Activated T-cell treated with anti-CD3 and anti-CD28 coated beads for 48 hours (primary cell): ENCODE results near the gene PRRX1.

Source experiments
- DNase-seq: peaks from one replicate; pipeline ENCODE4 v3.0.0-alpha.2; 2020; ENCODE audit warnings: low read depth

Gene PRRX1

DNA sequence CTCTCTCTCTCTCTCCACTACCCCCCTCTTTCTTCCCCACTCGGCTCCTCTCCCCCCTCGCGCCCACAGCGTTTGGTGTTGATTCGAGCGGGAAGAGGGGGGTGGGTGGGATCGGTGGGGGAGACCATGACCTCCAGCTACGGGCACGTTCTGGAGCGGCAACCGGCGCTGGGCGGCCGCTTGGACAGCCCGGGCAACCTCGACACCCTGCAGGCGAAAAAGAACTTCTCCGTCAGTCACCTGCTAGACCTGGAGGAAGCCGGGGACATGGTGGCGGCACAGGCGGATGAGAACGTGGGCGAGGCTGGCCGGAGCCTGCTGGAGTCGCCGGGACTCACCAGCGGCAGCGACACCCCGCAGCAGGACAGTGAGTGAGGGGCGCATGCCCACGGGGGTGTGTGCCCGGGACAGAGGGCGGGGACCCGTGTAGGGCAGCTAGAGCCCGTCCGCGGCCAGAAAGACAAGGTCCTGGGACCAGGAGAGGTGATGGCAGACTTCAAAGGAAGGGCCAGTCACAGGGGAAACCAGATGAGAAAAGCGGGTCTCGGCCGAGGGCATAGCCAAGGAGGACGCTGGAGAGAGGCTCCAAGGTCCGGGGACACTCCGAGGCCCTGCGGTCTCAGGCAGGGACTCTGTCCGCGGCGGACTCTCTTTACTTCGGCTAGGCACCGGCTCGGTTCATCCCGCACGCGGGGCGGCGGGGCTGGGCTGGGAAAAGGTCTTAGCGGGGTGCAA lies at the start of gene PRRX1:
PRRX1 (plus strand) TSS at position 39 of the 735 bp plus-strand sequence; CDS start at position 127, 88 bp downstream.
- DNase-seq = no peak

- DNase-seq = no peak
These were observed 46.2 kb upstream of the PRRX1 start for GRCh38 chr1:170617591-170618330.

GRCh38 chr1:170618421-170618820 lies 45.5 kb upstream of the PRRX1 start:
- no peak for DNase-seq

DNA sequence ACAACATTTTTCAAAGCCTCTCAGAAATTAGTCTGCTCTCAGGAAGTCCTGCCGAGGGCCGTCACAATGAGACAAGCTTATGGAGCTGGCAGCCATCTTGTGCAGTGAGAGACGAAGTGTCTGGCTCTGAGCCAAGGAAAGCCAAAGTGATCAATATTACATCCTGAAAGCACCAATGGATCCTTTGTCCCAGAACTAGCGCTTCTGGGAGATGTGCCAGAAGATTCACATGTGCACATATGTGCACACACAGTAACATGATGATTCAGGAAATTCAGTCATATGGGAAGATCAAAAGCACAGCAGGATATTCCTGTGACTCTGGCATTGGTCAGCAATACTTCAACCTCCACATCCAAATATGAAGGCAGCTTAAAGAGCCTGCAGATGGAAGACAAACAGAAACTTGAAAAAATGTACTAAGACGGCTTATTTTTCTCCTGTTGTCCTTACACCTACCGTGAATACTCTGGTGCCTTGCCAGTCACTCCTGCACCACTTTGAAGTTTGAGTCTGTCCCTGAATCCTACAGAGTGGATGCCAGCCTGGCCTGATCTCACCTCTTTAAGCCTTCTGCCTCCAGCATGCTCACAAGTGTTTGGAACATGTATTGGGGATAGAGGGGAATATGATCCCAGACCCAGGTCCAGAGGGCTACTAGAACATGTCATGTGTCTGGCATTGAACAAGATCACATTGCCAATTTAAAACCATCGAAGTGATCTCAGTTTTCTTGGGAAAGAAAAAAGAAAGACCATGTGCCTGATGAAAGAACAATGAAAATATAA lies 44.5 kb upstream of the PRRX1 start:
- DNase-seq = no peak

DNA sequence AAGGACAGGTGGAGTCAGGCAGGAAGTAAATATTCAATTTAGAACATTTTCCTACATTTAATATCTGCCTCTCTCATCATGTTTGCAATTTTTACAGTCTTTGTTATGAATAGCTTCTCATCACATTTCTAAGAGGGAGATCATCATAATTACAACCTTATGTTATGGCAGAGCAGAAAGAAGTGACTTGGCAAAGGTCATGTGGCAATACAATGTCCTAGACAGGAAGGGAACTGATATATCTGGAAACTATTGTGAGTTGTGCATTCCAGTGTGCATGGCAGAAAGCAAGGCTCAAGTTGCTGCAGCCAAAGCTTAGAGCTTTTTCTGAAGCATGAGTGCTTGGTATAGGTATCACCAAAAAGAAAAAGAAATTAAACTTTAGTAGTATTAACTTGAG lies 43.8 kb upstream of the PRRX1 start:
- DNase-seq = no peak

DNA sequence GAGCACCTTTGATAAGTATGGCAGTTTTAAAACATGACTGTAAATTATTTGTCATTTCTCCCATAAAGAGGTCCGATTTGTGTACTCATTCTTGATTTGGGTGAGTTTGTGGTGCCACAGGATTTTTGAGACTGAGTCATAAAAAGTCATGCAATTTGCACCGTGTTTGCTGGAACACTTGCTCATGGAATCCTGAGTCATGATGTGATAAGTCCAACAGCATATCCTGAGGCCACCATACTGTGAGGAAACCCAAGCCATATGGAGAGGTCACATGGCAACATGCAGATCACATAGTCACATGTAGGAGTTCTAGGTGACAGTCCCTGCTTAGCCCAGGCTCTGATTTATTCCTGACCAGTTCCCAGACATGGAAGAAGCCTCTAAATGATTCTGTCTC lies 40.8 kb upstream of the PRRX1 start:
- DNase-seq = no peak

DNA sequence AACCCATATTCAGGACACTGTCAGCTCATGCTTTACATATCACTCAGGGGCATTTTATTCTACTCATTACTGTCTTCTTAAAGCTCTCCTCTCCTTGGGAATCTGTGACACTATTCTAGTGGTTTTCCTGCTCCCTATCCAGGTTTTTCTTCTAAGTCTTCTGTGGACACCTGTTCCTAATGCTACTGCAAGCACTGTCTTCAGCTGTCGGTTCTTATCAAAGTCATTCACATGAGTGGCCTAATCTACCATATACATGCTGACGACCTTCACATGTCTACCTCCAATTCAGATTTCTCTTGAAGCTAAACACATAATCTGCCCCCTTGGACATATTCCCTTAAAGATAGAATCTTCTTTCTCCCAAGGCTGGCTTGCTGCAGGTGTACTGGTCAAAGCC lies 39.8 kb upstream of the PRRX1 start:
- DNase-seq = no peak

- DNase-seq = no peak
These were observed 33.0 kb upstream of the PRRX1 start for GRCh38 chr1:170630977-170631376.

DNA sequence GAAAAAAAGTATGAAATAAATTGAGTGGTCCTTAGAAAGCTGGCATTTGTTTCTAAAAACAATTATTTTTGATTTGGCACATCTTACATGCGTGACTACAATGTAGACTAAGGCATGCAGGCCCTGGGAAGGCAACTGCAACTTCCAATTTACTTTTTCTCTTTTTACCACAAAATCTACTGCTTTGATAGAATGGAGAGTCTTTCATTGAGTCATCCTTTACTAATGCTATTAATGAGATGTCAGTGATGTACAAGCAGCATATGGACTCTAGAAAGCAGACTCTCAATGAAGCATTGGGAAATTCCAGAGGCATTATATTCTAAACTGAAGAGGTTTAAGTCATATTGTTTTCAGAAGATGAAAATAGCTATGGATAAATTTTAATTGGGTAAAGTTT lies 29.6 kb upstream of the PRRX1 start:
- no peak for DNase-seq

DNA sequence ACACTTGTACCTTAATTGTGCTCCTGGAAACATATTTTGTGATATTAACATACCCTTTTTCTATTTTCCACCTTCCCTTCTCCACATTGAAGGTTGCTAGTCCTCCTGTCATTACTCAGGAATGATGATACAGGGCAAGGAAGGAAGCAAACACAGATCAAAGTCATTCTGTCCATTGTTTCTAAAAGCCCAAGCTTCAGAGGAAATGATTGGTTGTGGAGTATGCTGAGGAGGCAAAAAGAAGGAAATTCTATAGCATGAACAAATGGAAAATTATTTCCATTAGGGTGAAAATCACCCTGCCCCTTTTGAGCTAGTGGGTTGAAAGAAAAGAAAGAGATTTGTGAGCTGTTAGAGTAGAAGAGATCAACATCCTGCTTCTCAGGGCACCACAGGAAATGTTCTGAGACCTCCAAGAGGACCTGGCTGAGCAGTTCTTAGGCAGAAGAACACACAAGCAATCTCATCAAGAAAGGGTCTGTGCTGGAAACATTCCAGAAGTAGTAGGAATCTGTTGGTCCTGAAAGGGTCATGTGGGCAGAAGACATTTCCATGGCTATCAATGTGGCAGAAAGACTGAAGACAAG lies 29.0 kb upstream of the PRRX1 start:
- no peak for DNase-seq

DNA sequence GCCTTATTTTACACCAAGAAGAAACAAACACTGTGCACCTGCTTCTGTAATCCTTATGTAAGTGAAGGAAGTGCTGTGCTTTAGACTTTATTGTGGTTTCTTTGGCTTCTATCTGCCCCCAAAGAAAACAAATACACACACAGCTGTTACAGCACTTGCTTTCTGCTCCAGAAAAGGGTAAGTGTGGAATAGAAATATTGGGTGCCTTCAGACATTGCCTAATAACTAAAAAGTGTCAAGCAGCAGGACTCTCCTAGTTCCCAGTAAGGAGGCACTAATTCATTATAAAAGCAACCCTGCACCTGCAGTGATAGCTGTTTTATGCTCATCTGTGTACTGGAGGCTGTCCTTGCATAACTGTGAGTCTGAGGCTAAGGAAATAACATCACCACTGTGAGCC lies 23.4 kb upstream of the PRRX1 start:
- no peak for DNase-seq

GRCh38 chr1:170657275-170657853 lies 6.6 kb upstream of the PRRX1 start:
- DNase-seq = no peak

GRCh38 chr1:170659399-170660035 lies 4.4 kb upstream of the PRRX1 start:
- DNase-seq = no peak

- DNase-seq = no peak
These were observed 3.6 kb upstream of the PRRX1 start for GRCh38 chr1:170660281-170660713.

DNA sequence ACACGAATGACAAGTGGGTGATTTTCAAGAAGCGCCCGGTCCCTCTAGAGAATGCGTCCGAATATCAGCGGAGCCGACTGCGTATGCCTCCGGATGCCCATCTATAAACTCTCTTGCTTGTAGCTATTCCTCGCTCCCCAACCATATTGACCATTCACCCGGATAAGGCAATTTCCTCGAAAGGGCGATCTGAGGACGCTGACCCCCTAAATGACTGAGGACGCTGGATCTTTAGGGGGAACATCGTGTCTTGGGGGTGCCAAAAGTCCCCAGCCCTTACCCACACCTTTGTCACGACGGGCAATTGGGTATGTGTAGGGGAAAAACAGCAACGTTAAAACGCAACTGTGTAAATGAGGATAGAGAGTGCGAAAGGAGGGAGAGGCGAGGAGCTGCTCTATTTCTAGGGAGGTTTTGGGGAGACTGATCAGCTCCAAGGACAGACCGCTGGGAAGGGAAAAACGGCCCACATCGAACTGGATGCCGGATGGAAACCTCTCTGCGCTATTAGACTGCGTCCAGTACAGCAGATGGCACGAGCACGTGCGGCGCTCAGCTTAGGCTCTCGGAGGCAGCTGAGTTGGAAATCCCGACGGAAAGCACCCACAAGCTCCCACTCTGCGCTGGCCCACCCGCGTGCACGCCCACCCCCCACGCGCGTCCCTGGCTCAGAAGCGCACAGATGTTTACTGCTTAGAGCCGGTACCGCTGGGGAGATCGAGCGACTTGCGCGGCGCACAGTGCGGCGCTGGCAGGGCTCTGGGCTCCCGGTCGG lies 2.9 kb upstream of the PRRX1 start:
- DNase-seq = no peak

GRCh38 chr1:170661646-170662411 lies 2.1 kb upstream of the PRRX1 start:
- DNase-seq = no peak

- DNase-seq = no peak
These were observed 1.1 kb upstream of the PRRX1 start for GRCh38 chr1:170662561-170663403.

GRCh38 chr1:170663404-170664092 lies 383 bp upstream of the PRRX1 start:
- DNase-seq = no peak
